ENCODE results near the gene NFIA.
A peak's percentile ranks its signal among the peaks of the same experiment; 100 is the strongest.

Gene NFIA
- long read RNA-seq, donor 1, result 0 reads
- long read RNA-seq, donor 2, full-length matches to known transcripts, result 1 of 1 reads
- long read RNA-seq, donor 2, partial matches to known transcripts, result 0 of 1 reads
- long read RNA-seq, donor 2, other reads (novel, unspliced or antisense), result 0 of 1 reads
- long read RNA-seq, donor 3, full-length matches to known transcripts, result 2 of 2 reads
- long read RNA-seq, donor 3, partial matches to known transcripts, result 0 of 2 reads
- long read RNA-seq, donor 3, other reads (novel, unspliced or antisense), result 0 of 2 reads
- long read RNA-seq, donor 4, result 0 reads
- long read RNA-seq, donor 5, full-length matches to known transcripts, result 1 of 13 reads
- long read RNA-seq, donor 5, partial matches to known transcripts, result 12 of 13 reads
- long read RNA-seq, donor 5, other reads (novel, unspliced or antisense), result 0 of 13 reads
- long read RNA-seq, donor 6, partial matches to known transcripts, result 8 of 8 reads
- long read RNA-seq, donor 6, other reads (novel, unspliced or antisense), result 0 of 8 reads
- long read RNA-seq, donor 7, partial matches to known transcripts, result 12 of 14 reads
- long read RNA-seq, donor 7, other reads (novel, unspliced or antisense), result 0 of 14 reads
- long read RNA-seq, donor 8, result 0 reads

- peak; percentile 90 for DNase-seq
Observed at GRCh38 chr1:61082311-61083012, at the start of gene NFIA. Gene NFIA, plus strand, starts transcription at chr1:61082561.

- DNase-seq, result no peak
Observed at GRCh38 chr1:61035880-61036279, 46.5 kb upstream of the NFIA start.

GRCh38 chr1:61042466-61043009, 39.8 kb upstream of the NFIA start:
- DNase-seq, result no peak

- DNase-seq, result peak; percentile 91
Observed at GRCh38 chr1:61043010-61043820, 39.1 kb upstream of the NFIA start.

- DNase-seq, result no peak
Observed at GRCh38 chr1:61046434-61046833, 35.9 kb upstream of the NFIA start.

GRCh38 chr1:61047061-61047460, 35.3 kb upstream of the NFIA start:
- DNase-seq, result no peak

GRCh38 chr1:61049850-61050540, 32.4 kb upstream of the NFIA start:
- DNase-seq, result peak; percentile 85

- peak; percentile 64 for DNase-seq
Observed at GRCh38 chr1:61050541-61051442, 31.6 kb upstream of the NFIA start.

- DNase-seq, result no peak
Observed at GRCh38 chr1:61051443-61051718, 31.0 kb upstream of the NFIA start.

GRCh38 chr1:61051719-61052394, 30.5 kb upstream of the NFIA start:
- DNase-seq, result peak; percentile 59

- DNase-seq, result peak; percentile 69
Observed at GRCh38 chr1:61052395-61053225, 29.8 kb upstream of the NFIA start.

- DNase-seq, result no peak
Observed at GRCh38 chr1:61053226-61053711, 29.1 kb upstream of the NFIA start.

- DNase-seq, result peak; percentile 76
Observed at GRCh38 chr1:61053712-61054600, 28.4 kb upstream of the NFIA start.

GRCh38 chr1:61054601-61054993, 27.8 kb upstream of the NFIA start:
- DNase-seq, result peak; percentile 37

GRCh38 chr1:61055110-61055614, 27.2 kb upstream of the NFIA start:
- peak; percentile 29 for DNase-seq

- no peak for DNase-seq
Observed at GRCh38 chr1:61056196-61056572, 26.2 kb upstream of the NFIA start.

GRCh38 chr1:61056573-61057439, 25.6 kb upstream of the NFIA start:
- DNase-seq, result peak; percentile 87

Measured in right kidney (tissue), 9 donors.